A549 (cell line): ENCODE data around the gene CD55. TPM values are rescaled to one million over a fixed set of nuclear protein-coding genes. Genes with fewer than 3 reads are reported as not detected.

Experiments used
- ATAC-seq, 2 experiments: fragments of 200-7000 bp in 1 of 2; fragments of >200 bp in 1 of 2; cut with Nextera tagmentation in 1 of 2; cut with Tn5 transposase in 1 of 2; 3 replicates each; pipeline versions ENCODE4 v1.8.0 to v1.9.1; 2018 to 2020; ENCODE audit warnings: mild to moderate bottlenecking in 1 of 2, moderate library complexity in 1 of 2
- CTCF ChIA-PET: fragments of 300-600 bp; sonication (Branson Sonifier 250); formaldehyde crosslinking; extraction: SDS; loops from one replicate; lab custom pipeline; 2021; ENCODE audit warnings: antibody characterized with exemption, inconsistent platforms; lab: Yijun Ruan, JAX
- POLR2A ChIA-PET: fragments of 350-600 bp; formaldehyde crosslinking; extraction: SDS; loops from one replicate; lab custom pipeline; 2021; ENCODE audit warnings: antibody characterized with exemption, inconsistent platforms; lab: Yijun Ruan, JAX
- DNase-seq, 2 experiments: peaks; one replicate each; pipeline versions ENCODE4 v3.0.0 to v3.0.0-alpha.2; 2011 to 2016; ENCODE audit warnings: low read depth in 1 of 2, low spot score in 1 of 2
- FAIRE-seq: peaks from 2 replicates; lab custom pipeline; 2011; peaks lifted over from hg19 to GRCh38; lab: Jason Lieb, UNC
- H3K27ac ChIP-seq, 2 experiments: fragments of >200 bp; sonication (Bioruptor Twin); formaldehyde crosslinking; 3 replicates each; pipeline ENCODE4 v1.5.1; 2016 to 2017
- H3K4me1 ChIP-seq: fragments of >200 bp; sonication (Bioruptor Twin); formaldehyde crosslinking; 3 replicates; pipeline ENCODE4 v1.6.1; 2016
- H3K4me2 ChIP-seq: fragments of >200 bp; sonication (Bioruptor Twin); formaldehyde crosslinking; 3 replicates; pipeline ENCODE4 v1.6.1; 2016
- H3K4me3 ChIP-seq: fragments of >200 bp; sonication (Bioruptor Twin); formaldehyde crosslinking; 3 replicates; pipeline ENCODE4 v1.5.1; 2016
- H3K9me3 ChIP-seq: fragments of >200 bp; sonication (Bioruptor Twin); formaldehyde crosslinking; 3 replicates; pipeline ENCODE4 v1.6.1; 2016
- ATOH8 ChIP-seq: fragments of 250-450 bp; sonication (Bioruptor Pico); IDR thresholded peaks from 2 replicates; pipeline ENCODE4 v1.5.0; 2020; ENCODE audit warnings: low read depth, mild to moderate bottlenecking, moderate library complexity
- BCL3 ChIP-seq: fragments of >200 bp; sonication (Bioruptor Twin); formaldehyde crosslinking; IDR thresholded peaks from 3 replicates; pipeline ENCODE4 v1.6.1; 2016
- BHLHE40 ChIP-seq: IDR thresholded peaks from 2 replicates; pipeline ENCODE4 v1.6.1; 2012; ENCODE audit warnings: low read depth, low read length, inconsistent platforms
- CEBPB ChIP-seq, 2 experiments: fragments of >200 bp in 1 of 2; sonication (Bioruptor Twin) in 1 of 2; formaldehyde crosslinking in 1 of 2; IDR thresholded peaks; 2 replicates each; pipeline ENCODE4 v1.6.1; 2012 to 2016
- CHD2 ChIP-seq: fragments of 150-350 bp; IDR thresholded peaks from 2 replicates; pipeline ENCODE4 v1.6.1; 2014; ENCODE audit warnings: low read length; ENCODE audit not compliant: partially characterized antibody
- CTCF ChIP-seq: fragments of >200 bp; sonication (Bioruptor Twin); formaldehyde crosslinking; IDR thresholded peaks from 3 replicates; pipeline ENCODE4 v1.5.1; 2016
- ELK1 ChIP-seq: fragments of 150-350 bp; IDR thresholded peaks from 2 replicates; pipeline ENCODE4 v1.6.1; 2014; ENCODE audit warnings: low read depth, mild to moderate bottlenecking, low read length
- EP300 ChIP-seq, 2 experiments: fragments of >200 bp; sonication (Bioruptor Twin); formaldehyde crosslinking; IDR thresholded peaks; 2 replicates in 1 of 2; 3 replicates in 1 of 2; pipeline ENCODE4 v1.6.1; 2016 to 2017
- FOXS1 ChIP-seq: fragments of 250-450 bp; sonication (Bioruptor Pico); IDR thresholded peaks from 2 replicates; pipeline ENCODE4 v1.5.0; 2020; ENCODE audit warnings: mild to moderate bottlenecking, moderate library complexity
- HDAC2 ChIP-seq: fragments of 200-600 bp; sonication (generic); IDR thresholded peaks from 2 replicates; pipeline ENCODE4 v1.6.1; 2016
- HEYL ChIP-seq: fragments of 250-450 bp; sonication (Bioruptor Pico); IDR thresholded peaks from 2 replicates; pipeline ENCODE4 v1.8.0; 2021; ENCODE audit warnings: mild to moderate bottlenecking, moderate library complexity
- HMGXB4 ChIP-seq: fragments of 250-450 bp; sonication (Bioruptor Pico); IDR thresholded peaks from 2 replicates; pipeline ENCODE4 v1.5.0; 2021; ENCODE audit warnings: mild to moderate bottlenecking, moderate library complexity, borderline replicate concordance
- HOXB13 ChIP-seq: fragments of 250-450 bp; sonication (Bioruptor Pico); IDR thresholded peaks from 2 replicates; pipeline ENCODE4 v1.5.0; 2020; ENCODE audit warnings: low read depth, mild to moderate bottlenecking, moderate library complexity
- JUN ChIP-seq, 2 experiments: fragments of >200 bp; sonication (Bioruptor Twin); formaldehyde crosslinking; IDR thresholded peaks; 2 replicates in 1 of 2; 3 replicates in 1 of 2; pipeline ENCODE4 v1.6.1; 2016 to 2017
- JUNB ChIP-seq: fragments of >200 bp; sonication (Bioruptor Twin); formaldehyde crosslinking; IDR thresholded peaks from 2 replicates; pipeline ENCODE4 v1.6.1; 2016
- KDM1A ChIP-seq: fragments of 200-600 bp; sonication (generic); IDR thresholded peaks from 2 replicates; pipeline ENCODE4 v1.6.1; 2016; ENCODE audit warnings: low read depth, mild to moderate bottlenecking
- MAFK ChIP-seq: fragments of 450-650 bp; IDR thresholded peaks from 2 replicates; pipeline ENCODE4 v1.6.1; 2014; ENCODE audit not compliant: partially characterized antibody
- MAX ChIP-seq: IDR thresholded peaks from 2 replicates; pipeline ENCODE4 v1.6.1; 2012
- MAZ ChIP-seq: fragments of 150-350 bp; IDR thresholded peaks from 2 replicates; pipeline ENCODE4 v1.6.1; 2014; ENCODE audit warnings: antibody characterized with exemption, low read depth, low read length, borderline replicate concordance
- MYC ChIP-seq: IDR thresholded peaks from 2 replicates; pipeline ENCODE4 v1.6.1; 2012; ENCODE audit warnings: mild to moderate bottlenecking, inconsistent platforms, low read length, improper control_type of control experiment, borderline replicate concordance
- NPAS2 ChIP-seq: fragments of 250-450 bp; sonication (Bioruptor Pico); IDR thresholded peaks from 2 replicates; pipeline ENCODE4 v1.8.0; 2022; ENCODE audit warnings: mild to moderate bottlenecking, moderate library complexity, borderline replicate concordance
- NR3C1 ChIP-seq: fragments of >200 bp; sonication (Bioruptor Twin); formaldehyde crosslinking; IDR thresholded peaks from 3 replicates; pipeline ENCODE4 v1.6.1; 2017
- POLR2A ChIP-seq: IDR thresholded peaks from 2 replicates; pipeline ENCODE4 v1.6.1; 2012; ENCODE audit warnings: mild to moderate bottlenecking, low read length
- POLR2AphosphoS2 ChIP-seq: conservative IDR thresholded peaks from 2 replicates; pipeline ENCODE4 v1.6.1; 2012; ENCODE audit warnings: low read length, improper control_type of control experiment, inconsistent platforms
- RAD21 ChIP-seq, 2 experiments: fragments of >200 bp in 1 of 2; sonication (Bioruptor Twin) in 1 of 2; formaldehyde crosslinking in 1 of 2; IDR thresholded peaks in 1 of 2; conservative IDR thresholded peaks in 1 of 2; 2 replicates in 1 of 2; 3 replicates in 1 of 2; pipeline ENCODE4 v1.6.1; 2012 to 2018; ENCODE audit warnings: inconsistent platforms in 1 of 2
- RARB ChIP-seq: fragments of 250-450 bp; sonication (Bioruptor Pico); IDR thresholded peaks from 2 replicates; pipeline ENCODE4 v1.8.0; 2021; ENCODE audit warnings: mild to moderate bottlenecking, moderate library complexity
- RCOR1 ChIP-seq: fragments of 150-350 bp; IDR thresholded peaks from 2 replicates; pipeline ENCODE4 v1.6.1; 2014; ENCODE audit warnings: antibody characterized with exemption, low read length, low read depth
- RFX5 ChIP-seq: fragments of 450-650 bp; IDR thresholded peaks from 2 replicates; pipeline ENCODE4 v1.7.1; 2014; ENCODE audit warnings: antibody characterized with exemption, mild to moderate bottlenecking, moderate library complexity
- TFCP2L1 ChIP-seq: fragments of 250-450 bp; sonication (Bioruptor Pico); IDR thresholded peaks from 2 replicates; pipeline ENCODE4 v1.5.0; 2021; ENCODE audit warnings: mild to moderate bottlenecking
- ZC3H11A ChIP-seq: fragments of 450-650 bp; IDR thresholded peaks from 2 replicates; pipeline ENCODE4 v1.6.1; 2014; ENCODE audit warnings: antibody characterized with exemption, mild to moderate bottlenecking
- ZSCAN20 ChIP-seq: fragments of 250-450 bp; sonication (Bioruptor Pico); IDR thresholded peaks from 2 replicates; pipeline ENCODE4 v1.8.0; 2022; ENCODE audit warnings: mild to moderate bottlenecking, moderate library complexity
- polyA plus RNA-seq, 4 experiments: library from polyadenylated mRNA; depleted of rRNA in 3 of 4; stranded (reverse); fragments of >200 nt; fragmentation: RNase III in 1 of 4; extraction: RNeasy Plus Mini Kit Qiagen cat#74134 plus additional on column Dnase treatment in 1 of 4; gene quantifications; 2 replicates in 3 of 4; 3 replicates in 1 of 4; pipeline ENCODE4 v1.2.3, GENCODE V29; 2011 to 2017

CD55 gene
- polyA plus RNA-seq, 2 of the 4 experiments (the other 2 are of a cell fraction): 37.0 to 173 TPM

GRCh38 chr1:207321079-207321789, at the start of gene CD55 (continued):
- peak; percentile 94 for TF ChIP-seq MYC
- peak; percentile 37; the same call in 2 of the 3 replicates for TF ChIP-seq CTCF
- no peak for TF ChIP-seq RCOR1
- no peak for TF ChIP-seq NPAS2 (CRISPR knock-in tag)
- peak; percentile 23 to 35; a peak in 3 of 4 replicates for TF ChIP-seq CEBPB (IDR thresholded peaks at IDR 0.05)
- no peak for TF ChIP-seq HEYL (CRISPR knock-in tag)
- TF ChIP-seq POLR2A: peak; percentile 65
- no peak for TF ChIP-seq TFCP2L1
- no peak for TF ChIP-seq ELK1
- peak; percentile 91 for TF ChIP-seq BHLHE40
- TF ChIP-seq ATOH8 (CRISPR knock-in tag): no peak
- no peak for TF ChIP-seq HMGXB4 (CRISPR knock-in tag)
- no peak for TF ChIP-seq HOXB13 (CRISPR knock-in tag)
- TF ChIP-seq RAD21 (conservative IDR thresholded peaks at IDR 0.05 in 1 of 2, IDR thresholded peaks at IDR 0.05 in 1 of 2): peak; percentile 30 to 41; a peak in 4 of 5 replicates
- peak; percentile 63 to 81; a peak in 3 of 5 replicates for TF ChIP-seq JUN (IDR thresholded peaks at IDR 0.05)
- no peak for TF ChIP-seq HDAC2
- TF ChIP-seq JUNB: no peak
- TF ChIP-seq RARB: no peak
- no peak for TF ChIP-seq MAFK
- TF ChIP-seq RFX5: no peak
- TF ChIP-seq KDM1A: peak; percentile 30; the same call in 1 of the 2 replicates
- TF ChIP-seq POLR2AphosphoS2: no peak
- peak; percentile 58; the same call in 1 of the 2 replicates for TF ChIP-seq MAZ
- TF ChIP-seq NR3C1: no peak
- TF ChIP-seq ZC3H11A: no peak
- TF ChIP-seq, all 56 proteins: peak for 16

- FAIRE-seq (no peak), DNase-seq (no peak), ATAC-seq (no peak)
- Histone ChIP-seq H3K9me3 (0 out of 3 replicates have a peak, but pooled peaks cover 3% of the 10 kb centered on the region), H3K4me3 (no peak overlapping the region), H3K4me2 (no peak overlapping the region), H3K27ac (no peak overlapping the region), H3K4me1 (no peaks in the 10 kb centered on the region)
- POLR2A ChIA-PET: no interaction called here
- CTCF ChIA-PET: no interaction called here
- TF ChIP-seq NPAS2 (CRISPR knock-in tag): no peak
- no peak for TF ChIP-seq CHD2
- no peak for TF ChIP-seq FOXS1 (CRISPR knock-in tag)
- no peak for TF ChIP-seq CEBPB (IDR thresholded peaks at IDR 0.05)
- no peak for TF ChIP-seq ATOH8 (CRISPR knock-in tag)
- no peak for TF ChIP-seq TFCP2L1
- no peak for TF ChIP-seq MAZ
- TF ChIP-seq BHLHE40: no peak
- TF ChIP-seq KDM1A: no peak
- TF ChIP-seq EP300 (IDR thresholded peaks at IDR 0.05): no peak
- no peak for TF ChIP-seq MAX
- TF ChIP-seq ZSCAN20: no peak
- no peak for TF ChIP-seq BCL3
- TF ChIP-seq ELK1: no peak
Measured at GRCh38 chr1:207274882-207275281, 46.6 kb upstream of the CD55 start.
